ENCODE measurements around the gene SPTBN1. TPM values are rescaled to one million over a fixed set of nuclear protein-coding genes. Genes with fewer than 3 reads are reported as not detected.

Gene SPTBN1
- 34.6 and 62.2 TPM in 2 replicates for total RNA-seq (2011; cell fraction: chromatin; rRNA removed; ENCODE audit: low replicate concordance)
- total RNA-seq (2011; cell fraction: nucleolus; rRNA removed) = 19.0 and 22.5 TPM in 2 replicates
- 39.6 and 60.9 TPM in 2 replicates for total RNA-seq (2011; cell fraction: nucleoplasm; rRNA removed)
- total RNA-seq (2014; rRNA removed) = 44.7 and 50.1 TPM in 2 replicates
- total RNA-seq (2014; rRNA removed; fragmentation: Illumina TruSeq; extraction: Trizol) = 34.4 and 35.3 TPM in 2 replicates
- total RNA-seq (2015; rRNA removed; fragmentation: Illumina TruSeq; extraction: Trizol) = 53.1 and 53.7 TPM in 2 replicates
- total RNA-seq (2021) = 56.6 and 66.8 TPM in 2 replicates
- polyA plus RNA-seq (2011; rRNA removed) = 10.0 and 12.3 TPM in 2 replicates
- 4.5 and 5.6 TPM in 2 replicates for polyA plus RNA-seq (2011; cell fraction: cytosol; rRNA removed)
- polyA plus RNA-seq (2011; cell fraction: nucleus; rRNA removed) = 37.2 and 71.1 TPM in 2 replicates
- 38.4 and 48.5 TPM in 2 replicates for polyA plus RNA-seq (2012)
- 30.3 and 31.4 TPM in 2 replicates for polyA plus RNA-seq (2014; fragmentation: Illumina TruSeq; extraction: Trizol)
- polyA plus RNA-seq (2014; fragmentation: Nextera tagmentation; extraction: Ambion mirVana) = 10 to 100 TPM in 1 of 2 experiments, 1 to 10 TPM in 1; 8.9 to 16.8 TPM
- polyA plus RNA-seq (2014; rRNA removed) = 22.5 and 25.2 TPM in 2 replicates
- 28.4 and 38.6 TPM in 2 replicates for polyA minus RNA-seq (2011; rRNA and poly(A)+ RNA removed)
- 19.4 and 23.3 TPM in 2 replicates for polyA minus RNA-seq (2011; cell fraction: cytosol; rRNA and poly(A)+ RNA removed)
- 21.3 and 77.5 TPM in 2 replicates for polyA minus RNA-seq (2011; cell fraction: nucleus; rRNA and poly(A)+ RNA removed)
- Bru-seq, nascent RNA = percentile 70 among the genes with signal in this experiment
- percentile 65 among the genes with signal in this experiment for BruChase-seq, experiment 1, labeled RNA remaining after a 2-hour chase
- BruChase-seq, experiment 2, labeled RNA remaining after a 6-hour chase = percentile 69 among the genes with signal in this experiment
- long read RNA-seq, experiment 1, full-length matches to known transcripts = 5 of 80 reads
- long read RNA-seq, experiment 1, partial matches to known transcripts = 64 of 80 reads
- long read RNA-seq, experiment 1, other reads (novel, unspliced or antisense) = 11 of 80 reads
- long read RNA-seq, experiment 2, partial matches to known transcripts = 14 of 20 reads
- long read RNA-seq, experiment 2, other reads (novel, unspliced or antisense) = 6 of 20 reads
- long read RNA-seq, experiment 3, partial matches to known transcripts = 7 of 9 reads
- long read RNA-seq, experiment 3, other reads (novel, unspliced or antisense) = 2 of 9 reads

- FAIRE-seq (no peak), DNase-seq (ENCODE audit: extremely low read depth in 1 of 4, low spot score in 3 of 4) (peak; percentile 17 to 61 (median 42)), ATAC-seq (peak; percentile 72)
- 22% methylated on average over 34 of the region's 67 CpGs for WGBS (ENCODE audit: insufficient coverage, low coverage, missing lambda C conversion rate)
- Histone ChIP-seq H3K4me1 (replicated peaks in 1 of 2; ENCODE audit: control insufficient read depth in 2 of 2, insufficient read depth in 2 of 2, low read length in 2 of 2) (peaks cover 0 to 21% of the 10 kb centered on the region in 2 experiments; a peak in 2 of 5 replicates), H3K79me2 (ENCODE audit: control insufficient read depth, insufficient read depth, low read length) (no peaks in the 10 kb centered on the region), H2AFZ (ENCODE audit: low read depth, low read length) (no peak within 1 kb of the TSS), H3K9me1 (ENCODE audit: control insufficient read depth, insufficient read depth, low read length) (no peaks in the 10 kb centered on the region), H4K20me1 (replicated peaks; ENCODE audit: control insufficient read depth, insufficient read depth, low read length) (no peaks in the 10 kb centered on the region), H3K36me3 (ENCODE audit: control insufficient read depth, insufficient read depth, low read length) (no peaks in the 10 kb centered on the region), H3K9me3 (replicated peaks; ENCODE audit: control insufficient read depth, insufficient read depth, low read depth, low read length) (no peaks in the 10 kb centered on the region), H3K9ac (ENCODE audit: insufficient read depth in 1 of 2, low read depth in 2 of 2, low read length in 2 of 2) (no peak within 1 kb of the TSS), H3K27ac (ENCODE audit: extremely low read depth, low read depth, low read length) (no peak within 1 kb of the TSS), H3K27me3 (ENCODE audit: control insufficient read depth in 2 of 2, insufficient read depth in 2 of 2, low read length in 2 of 2) (peaks cover 24 to 26% of the 10 kb centered on the region in 2 experiments; a peak in 4 of 5 replicates), H3K4me3 (peak within 1 kb of the TSS; percentile 19; the same call in 1 of the 2 replicates), H3K4me2 (ENCODE audit: insufficient read depth, low read length) (no peak within 1 kb of the TSS)
- in situ Hi-C loops (cut with MboI) (no loop called here), intact Hi-C loops (cut with micrococcal nuclease) (no loop called here)
- ChIA-PET POLR2A (no interaction called here), CTCF (ENCODE audit: low intra/inter-chr PET ratio) (no interaction called here)
- BruUV-seq (replicated peaks) = no TSS peak
- TF ChIP-seq VEZF1 (CRISPR knock-in tag; IDR thresholded peaks at IDR 0.05) (peak; percentile 45), ZSCAN32 (CRISPR knock-in tag; IDR thresholded peaks at IDR 0.05) (no peak)
Observed at GRCh38 chr2:54455563-54456361, at the start of gene SPTBN1. Gene SPTBN1, plus strand, starts transcription at chr2:54456327. Its CDS starts 70,092 bp downstream, at chr2:54526419.

All from K562 (cell line).